Mucosa of rectum (tissue), 2 donors: ENCODE data around the gene SIRT7.

ENCODE experiments used
- H3K27ac ChIP-seq, 2 donors: one replicate each; pipeline ENCODE4 v1.7.0; 2013; ENCODE audit warnings: inconsistent platforms in 2 of 2, low read depth in 2 of 2, low read length in 2 of 2
- H3K27me3 ChIP-seq, 2 donors: one replicate each; pipeline ENCODE4 v1.7.0; 2013; ENCODE audit warnings: low read length in 2 of 2; ENCODE audit not compliant: control insufficient read depth in 2 of 2, insufficient read depth in 2 of 2
- H3K36me3 ChIP-seq, 2 donors: one replicate each; pipeline ENCODE4 v1.7.0; 2013; ENCODE audit warnings: low read length in 2 of 2; ENCODE audit not compliant: control insufficient read depth in 2 of 2, insufficient read depth in 2 of 2
- H3K4me1 ChIP-seq, 2 donors: one replicate each; pipeline ENCODE4 v1.7.0; 2013; ENCODE audit warnings: low read length in 2 of 2, mild to moderate bottlenecking in 1 of 2; ENCODE audit not compliant: control insufficient read depth in 2 of 2, insufficient read depth in 2 of 2
- H3K4me3 ChIP-seq, 2 donors: one replicate each; pipeline ENCODE4 v1.7.0; 2013; ENCODE audit warnings: low read length in 2 of 2
- H3K9ac ChIP-seq, 2 donors: one replicate each; pipeline ENCODE4 v1.7.0; 2013; ENCODE audit warnings: low read length in 2 of 2, low read depth in 1 of 2, mild to moderate bottlenecking in 1 of 2
- H3K9me3 ChIP-seq, 2 donors: one replicate each; pipeline ENCODE4 v1.7.0; 2013; ENCODE audit warnings: low read length in 2 of 2; ENCODE audit not compliant: control insufficient read depth in 2 of 2
- donor health status: healthy.
- donor health status: Normal muscosa, but diverticular disease.

The SIRT7 gene

GRCh38 chr17:81917565-81918332 lies at the start of gene SIRT7:
Gene SIRT7 (minus strand): TSS chr17:81918176. CDS start chr17:81918131, 45 bp downstream.
- Histone ChIP-seq H3K9me3 (no peaks in the 10 kb centered on the region), H3K36me3 (peaks cover 43 to 51% of the 10 kb centered on the region in 2 donors), H3K4me1 (peaks cover 41 to 48% of the 10 kb centered on the region in 2 donors), H3K27me3 (no peaks in the 10 kb centered on the region), H3K4me3 (peak within 1 kb of the TSS; percentile 69 to 83), H3K9ac (peak within 1 kb of the TSS; percentile 73 to 87), H3K27ac (peak within 1 kb of the TSS; percentile 90 to 95)

DNA sequence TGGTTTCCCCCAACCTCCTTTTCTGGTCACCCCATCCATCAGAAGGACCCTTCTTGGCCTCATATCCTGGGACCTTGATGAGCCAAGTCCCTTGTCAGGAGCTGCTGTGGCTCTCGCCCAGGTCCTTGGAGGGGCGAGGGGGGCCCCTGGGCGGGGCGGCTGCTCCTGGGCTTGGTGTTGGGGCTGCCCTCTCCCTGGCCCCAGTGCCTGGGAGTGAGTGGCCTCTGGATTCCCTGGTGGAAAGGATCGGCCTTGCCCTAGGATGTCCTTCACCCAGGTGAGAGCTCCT lies 49.2 kb upstream of the SIRT7 start:
- no peak overlapping the region for H3K9ac ChIP-seq
- H3K27ac ChIP-seq, result peak overlapping the region in 1 of 2 donors; percentile 32
- H3K36me3 ChIP-seq, result no peaks in the 10 kb centered on the region
- no peaks in the 10 kb centered on the region for H3K9me3 ChIP-seq
- H3K4me3 ChIP-seq, result no peak overlapping the region
- peaks cover 18 to 50% of the 10 kb centered on the region in 2 donors for H3K27me3 ChIP-seq
- peaks cover 11 to 20% of the 10 kb centered on the region in 2 donors for H3K4me1 ChIP-seq

DNA sequence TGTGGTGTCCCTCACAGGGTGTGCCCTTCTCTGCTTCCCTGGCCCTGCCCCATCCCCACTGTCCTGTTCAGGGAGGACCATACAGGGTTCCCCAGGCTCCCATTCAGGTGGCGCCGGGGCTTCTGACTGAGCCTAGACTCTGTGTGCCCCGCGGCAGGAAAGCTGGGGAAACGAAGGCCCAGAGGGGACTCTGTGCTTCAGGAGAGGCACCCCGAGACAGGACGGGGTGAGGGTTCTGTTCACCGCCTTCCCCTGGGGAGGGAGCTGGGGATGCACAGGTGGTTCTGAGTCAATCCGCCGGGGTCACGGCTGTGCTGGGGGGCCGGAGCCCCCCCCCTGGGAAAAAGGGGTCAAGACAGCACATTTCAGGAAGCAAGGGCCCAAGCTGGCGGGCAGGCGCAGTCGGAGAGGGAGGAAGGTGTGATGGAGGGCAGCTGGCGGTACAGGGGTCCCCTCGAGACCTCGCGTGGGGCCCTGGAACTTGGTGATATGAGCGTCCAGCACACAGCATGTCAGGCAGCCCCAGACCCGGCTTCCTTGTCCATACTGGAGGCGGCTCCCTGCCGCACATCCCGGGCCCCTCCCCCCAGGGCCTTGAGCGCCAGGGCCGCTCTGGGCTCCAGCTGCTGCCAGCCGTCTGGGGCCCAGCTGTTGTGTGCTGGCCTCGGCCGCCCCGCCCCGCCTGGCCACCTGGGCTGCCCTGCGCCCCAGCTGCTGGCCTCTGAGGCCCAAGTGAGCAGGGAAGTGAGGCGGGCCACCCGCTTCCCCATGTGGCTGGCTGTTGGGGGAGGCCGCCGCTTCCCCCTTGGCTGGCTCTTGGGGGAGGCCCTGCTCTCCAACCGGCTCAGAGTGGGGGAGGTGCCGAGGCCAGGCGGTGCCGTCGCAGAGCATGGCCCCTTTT lies 48.6 kb upstream of the SIRT7 start:
- H3K27ac ChIP-seq, result peak overlapping the region in 1 of 2 donors; percentile 32

DNA sequence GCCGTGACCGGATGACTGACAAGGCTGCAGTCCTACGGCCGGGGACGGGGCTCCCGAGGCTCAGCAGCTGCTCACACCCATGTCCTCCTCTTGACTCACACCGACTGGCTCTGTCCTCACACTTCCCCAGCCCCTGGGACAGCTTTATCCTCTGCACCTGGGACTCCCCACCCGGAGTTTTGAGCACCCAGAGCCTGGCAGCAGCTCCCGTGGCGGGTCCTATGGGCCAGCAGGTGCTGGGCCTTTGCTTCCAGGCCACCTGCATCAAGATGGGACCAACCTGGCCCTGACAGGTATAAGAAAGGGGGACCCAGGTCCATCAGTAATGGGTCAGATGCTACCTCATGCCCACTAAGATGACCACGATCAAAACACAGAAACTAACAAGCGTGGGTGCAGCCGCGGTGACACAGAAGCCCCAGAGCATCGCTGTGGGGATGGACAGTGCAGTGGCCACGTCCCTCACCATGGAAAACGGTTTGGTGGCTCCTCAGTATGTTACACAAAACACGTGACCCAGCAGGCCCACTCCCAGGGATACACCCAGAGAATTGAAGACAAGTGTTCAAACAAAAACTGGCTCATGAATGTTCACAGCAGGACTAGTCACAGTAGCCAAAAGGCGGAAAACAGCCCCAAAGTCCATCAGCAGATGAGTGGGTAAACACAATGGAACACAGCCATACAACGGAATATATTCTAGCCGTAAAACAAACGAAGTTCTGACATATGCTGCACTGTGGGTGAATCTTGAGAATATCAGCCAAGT lies 46.3 kb upstream of the SIRT7 start:
- Histone ChIP-seq H3K27ac (no peak overlapping the region), H3K4me1 (peaks cover 17 to 31% of the 10 kb centered on the region in 2 donors), H3K4me3 (no peak overlapping the region), H3K27me3 (peaks cover 20 to 61% of the 10 kb centered on the region in 2 donors), H3K9me3 (no peaks in the 10 kb centered on the region), H3K36me3 (no peaks in the 10 kb centered on the region), H3K9ac (no peak overlapping the region)

More for the DNA sequence above, 48.6 kb upstream of the SIRT7 start:
- peaks cover 11 to 20% of the 10 kb centered on the region in 2 donors for H3K4me1 ChIP-seq
- H3K36me3 ChIP-seq, result no peaks in the 10 kb centered on the region
- H3K9me3 ChIP-seq, result no peaks in the 10 kb centered on the region
- no peak overlapping the region for H3K9ac ChIP-seq
- no peak overlapping the region for H3K4me3 ChIP-seq
- peaks cover 20 to 54% of the 10 kb centered on the region in 2 donors for H3K27me3 ChIP-seq

GRCh38 chr17:81962499-81963441 lies 44.8 kb upstream of the SIRT7 start:
- peaks cover 34 to 69% of the 10 kb centered on the region in 2 donors for H3K27me3 ChIP-seq
- peaks cover 20 to 22% of the 10 kb centered on the region in 2 donors for H3K4me1 ChIP-seq
- H3K9me3 ChIP-seq, result no peaks in the 10 kb centered on the region
- H3K27ac ChIP-seq, result no peak overlapping the region
- H3K36me3 ChIP-seq, result no peaks in the 10 kb centered on the region
- no peak overlapping the region for H3K4me3 ChIP-seq
- no peak overlapping the region for H3K9ac ChIP-seq

- H3K9me3 ChIP-seq, result no peaks in the 10 kb centered on the region
- no peak overlapping the region for H3K4me3 ChIP-seq
- peaks cover 11 to 14% of the 10 kb centered on the region in 2 donors for H3K4me1 ChIP-seq
- no peak overlapping the region for H3K9ac ChIP-seq
- H3K36me3 ChIP-seq, result no peaks in the 10 kb centered on the region
- H3K27me3 ChIP-seq, result peaks cover 35 to 63% of the 10 kb centered on the region in 2 donors
- H3K27ac ChIP-seq, result no peak overlapping the region
These were observed 43.8 kb upstream of the SIRT7 start for GRCh38 chr17:81961521-81962498.

DNA sequence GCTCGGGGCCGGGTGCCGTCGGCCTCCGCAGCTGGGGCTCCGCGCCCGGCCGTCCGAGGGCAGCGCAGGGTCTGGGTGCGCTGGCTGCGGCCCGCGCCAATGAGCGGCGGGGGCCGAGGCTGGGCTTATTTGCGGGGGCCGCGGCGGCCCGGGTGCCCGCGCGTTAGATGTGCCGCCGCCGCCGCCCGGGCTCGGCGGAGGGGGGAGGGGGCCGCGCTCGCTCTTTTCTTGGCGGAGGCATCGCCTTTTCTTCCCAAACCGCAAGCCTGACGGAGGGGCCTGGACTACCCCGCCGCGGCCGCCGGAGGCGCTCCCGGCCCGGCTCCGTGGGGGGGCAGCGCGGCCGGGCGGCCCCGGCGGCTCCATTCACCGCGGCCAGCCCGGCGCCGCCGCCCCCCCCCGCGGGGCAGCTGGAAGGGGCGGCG lies 43.1 kb upstream of the SIRT7 start, which contains the start of gene NOTUM:
NOTUM (minus strand) TSS at position 101 of the 425 bp plus-strand sequence. CDS start 278 bp downstream, outside the sequence.
- H3K36me3 ChIP-seq, result no peaks in the 10 kb centered on the region
- peak within 1 kb of the TSS; percentile 13 to 30 for H3K4me3 ChIP-seq
- no peaks in the 10 kb centered on the region for H3K9me3 ChIP-seq
- H3K4me1 ChIP-seq, result peaks cover 9 to 10% of the 10 kb centered on the region in 2 donors
- H3K9ac ChIP-seq, result no peak within 1 kb of the TSS
- H3K27ac ChIP-seq, result no peak within 1 kb of the TSS
- H3K27me3 ChIP-seq, result peaks cover 32 to 56% of the 10 kb centered on the region in 2 donors

DNA sequence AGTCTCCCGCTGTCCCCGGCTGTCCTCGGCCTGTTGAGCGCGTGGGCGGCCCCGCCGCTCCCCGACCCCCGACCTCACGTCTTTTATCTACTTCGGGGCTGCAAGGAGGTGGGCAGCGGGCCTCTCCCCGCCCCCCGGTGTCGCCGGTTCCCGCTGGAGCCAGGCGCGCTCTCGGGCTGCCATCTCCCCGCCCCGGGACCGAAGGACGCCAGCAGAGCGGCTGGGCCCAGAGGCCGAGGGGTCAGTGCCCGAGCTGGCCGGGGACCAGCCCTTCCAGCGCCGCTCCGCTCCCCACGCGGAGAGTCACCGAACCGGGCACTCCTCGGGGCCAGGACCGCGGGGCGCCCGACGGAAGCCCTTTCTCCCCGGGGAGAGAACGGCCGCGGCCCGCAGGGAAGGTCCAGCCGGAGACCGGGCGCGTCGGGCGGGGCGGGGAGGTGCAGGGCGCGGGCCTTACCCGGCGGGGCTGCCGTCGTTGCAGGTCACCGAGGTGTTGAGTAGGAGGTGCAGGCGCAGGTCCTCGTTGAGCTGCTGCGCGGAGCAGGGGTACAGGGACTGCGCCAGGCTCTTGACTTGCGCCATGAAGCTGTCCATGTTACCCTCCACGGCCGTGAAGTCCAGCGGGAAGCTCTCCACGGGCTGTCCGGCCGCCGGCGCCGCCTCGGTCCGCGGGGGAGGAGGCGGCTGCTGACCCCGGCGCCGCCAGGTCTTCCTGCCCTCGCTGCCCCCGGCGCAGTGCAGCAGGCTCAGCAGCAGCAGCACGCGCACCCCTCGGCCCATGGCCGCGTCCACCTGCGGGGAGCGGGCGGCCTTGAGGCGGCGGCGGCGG lies 42.4 kb upstream of the SIRT7 start:
- no peak overlapping the region for H3K9ac ChIP-seq
- H3K36me3 ChIP-seq, result no peaks in the 10 kb centered on the region
- H3K9me3 ChIP-seq, result no peaks in the 10 kb centered on the region
- no peak overlapping the region for H3K27ac ChIP-seq
- peaks cover 32 to 55% of the 10 kb centered on the region in 2 donors for H3K27me3 ChIP-seq
- peak overlapping the region; percentile 13 to 30 for H3K4me3 ChIP-seq
- H3K4me1 ChIP-seq, result peaks cover 9 to 10% of the 10 kb centered on the region in 2 donors
